H9 (cell line): ENCODE results near the gene ZIC5. TPM values are rescaled to one million over a fixed set of nuclear protein-coding genes. Genes with fewer than 3 reads are reported as not detected.

Experiments
- DNase-seq: peaks from one replicate; pipeline ENCODE4 v3.0.0-alpha.2; 2017
- H2AFZ ChIP-seq: one replicate; pipeline ENCODE4 v1.6.1; 2013; ENCODE audit warnings: mild to moderate bottlenecking, low read length, control low read depth, moderate library complexity
- H2AK5ac ChIP-seq: 2 replicates; pipeline ENCODE4 v1.6.1; 2013; ENCODE audit warnings: low read length, control low read depth, mixed read lengths; ENCODE audit not compliant: insufficient read length
- H2BK120ac ChIP-seq: one replicate; pipeline ENCODE4 v1.6.1; 2013; ENCODE audit warnings: low read depth, mild to moderate bottlenecking, low read length, control low read depth, inconsistent platforms; ENCODE audit not compliant: poor library complexity, severe bottlenecking
- H2BK12ac ChIP-seq: 2 replicates; pipeline ENCODE4 v1.6.1; 2013; ENCODE audit warnings: low read length, control low read depth, mixed read lengths, low read depth; ENCODE audit not compliant: insufficient read length
- H2BK15ac ChIP-seq: 2 replicates; pipeline ENCODE4 v1.6.1; 2013; ENCODE audit warnings: low read depth, low read length, control low read depth
- H2BK20ac ChIP-seq: one replicate; pipeline ENCODE4 v1.6.1; 2013; ENCODE audit warnings: low read depth, mild to moderate bottlenecking, low read length, control low read depth, inconsistent platforms; ENCODE audit not compliant: poor library complexity, severe bottlenecking
- H2BK5ac ChIP-seq: 2 replicates; pipeline ENCODE4 v1.6.1; 2013; ENCODE audit warnings: low read length, control low read depth, mixed read lengths; ENCODE audit not compliant: insufficient read length
- H3K14ac ChIP-seq: 2 replicates; pipeline ENCODE4 v1.6.1; 2013; ENCODE audit warnings: low read length, control low read depth; ENCODE audit not compliant: insufficient read depth
- H3K18ac ChIP-seq: 2 replicates; pipeline ENCODE4 v1.6.1; 2013; ENCODE audit warnings: low read depth, mild to moderate bottlenecking, mixed read lengths, low read length, control low read depth; ENCODE audit not compliant: insufficient read length
- H3K23ac ChIP-seq: 2 replicates; pipeline ENCODE4 v1.6.1; 2013; ENCODE audit warnings: low read length, control low read depth, mixed read lengths, low read depth; ENCODE audit not compliant: insufficient read length
- H3K23me2 ChIP-seq: 2 replicates; pipeline ENCODE4 v1.6.1; 2013; ENCODE audit warnings: low read depth, mild to moderate bottlenecking, mixed read lengths, low read length, control low read depth; ENCODE audit not compliant: insufficient read length, poor library complexity, severe bottlenecking
- H3K27ac ChIP-seq: 2 replicates; pipeline ENCODE4 v1.5.1; 2013; ENCODE audit warnings: low read length, control low read depth, mixed read lengths, low read depth; ENCODE audit not compliant: insufficient read length
- H3K27me3 ChIP-seq: 2 replicates; pipeline ENCODE4 v1.6.1; 2013; ENCODE audit warnings: low read length, control low read depth, inconsistent platforms; ENCODE audit not compliant: insufficient read depth
- H3K4ac ChIP-seq: 2 replicates; pipeline ENCODE4 v1.6.1; 2013; ENCODE audit warnings: low read depth, mild to moderate bottlenecking, control low read depth, inconsistent platforms, low read length, moderate library complexity
- H3K4me1 ChIP-seq: 2 replicates; pipeline ENCODE4 v1.6.1; 2013; ENCODE audit warnings: low read length, control low read depth, inconsistent platforms; ENCODE audit not compliant: insufficient read depth
- H3K4me2 ChIP-seq: 2 replicates; pipeline ENCODE4 v1.6.1; 2013; ENCODE audit warnings: low read length, control low read depth, mixed read lengths; ENCODE audit not compliant: insufficient read length, insufficient read depth
- H3K56ac ChIP-seq: 2 replicates; pipeline ENCODE4 v1.6.1; 2013; ENCODE audit warnings: low read depth, mild to moderate bottlenecking, mixed read lengths, low read length, control low read depth; ENCODE audit not compliant: insufficient read length
- H3K79me1 ChIP-seq: 2 replicates; pipeline ENCODE4 v1.6.1; 2013; ENCODE audit warnings: low read depth, mild to moderate bottlenecking, moderate library complexity, low read length, control low read depth, inconsistent platforms; ENCODE audit not compliant: insufficient read depth, poor library complexity, severe bottlenecking
- H3K79me2 ChIP-seq: 2 replicates; pipeline ENCODE4 v1.6.1; 2013; ENCODE audit warnings: low read length, control low read depth, inconsistent platforms; ENCODE audit not compliant: insufficient read depth
- H3K9ac ChIP-seq: 2 replicates; pipeline ENCODE4 v1.6.1; 2013; ENCODE audit warnings: low read length, control low read depth, mixed read lengths; ENCODE audit not compliant: insufficient read length; ENCODE audit errors: extremely low read depth
- H3K9me3 ChIP-seq: one replicate; pipeline ENCODE4 v1.6.1; 2013; ENCODE audit warnings: low read depth, low read length, inconsistent platforms; ENCODE audit not compliant: control insufficient read depth
- H3T11ph ChIP-seq: one replicate; pipeline ENCODE4 v1.6.1; 2013; ENCODE audit warnings: mild to moderate bottlenecking, low read length, control low read depth, inconsistent platforms
- H4K20me1 ChIP-seq: one replicate; pipeline ENCODE4 v1.6.1; 2013; ENCODE audit not compliant: control insufficient read depth, insufficient read length, insufficient read depth
- H4K5ac ChIP-seq: 2 replicates; pipeline ENCODE4 v1.6.1; 2013; ENCODE audit warnings: low read depth, mild to moderate bottlenecking, mixed read lengths, low read length, control low read depth; ENCODE audit not compliant: insufficient read length
- H4K8ac ChIP-seq: replicated peaks from 2 replicates; pipeline ENCODE4 v1.6.1; 2013; ENCODE audit warnings: low read length, control low read depth, mixed read lengths, low read depth; ENCODE audit not compliant: insufficient read length
- H4K91ac ChIP-seq: 2 replicates; pipeline ENCODE4 v1.6.1; 2013; ENCODE audit warnings: low read depth, mild to moderate bottlenecking, moderate library complexity, mixed read lengths, low read length, control low read depth; ENCODE audit not compliant: insufficient read length
- H3K27ac Mint-ChIP-seq, 3 experiments: 2 replicates in 2 of 3; 3 replicates in 1 of 3; pipeline ENCODE4 v1.8.0; 2020 to 2021; ENCODE audit warnings: mixed read lengths in 3 of 3, mild to moderate bottlenecking in 1 of 3, moderate library complexity in 1 of 3
- H3K27me3 Mint-ChIP-seq: 2 replicates; pipeline ENCODE4 v1.8.0; 2021; ENCODE audit warnings: low read depth, mild to moderate bottlenecking, moderate library complexity, mixed read lengths
- H3K36me3 Mint-ChIP-seq, 3 experiments: 2 replicates in 2 of 3; 3 replicates in 1 of 3; pipeline ENCODE4 v1.8.0; 2020 to 2021; ENCODE audit warnings: low read depth in 3 of 3, mixed read lengths in 3 of 3; ENCODE audit not compliant: insufficient read depth in 1 of 3
- H3K4me1 Mint-ChIP-seq, 2 experiments: 2 replicates each; pipeline ENCODE4 v1.8.0; 2020; ENCODE audit warnings: mixed read lengths in 2 of 2
- H3K4me3 Mint-ChIP-seq, 2 experiments: 2 replicates in 1 of 2; 3 replicates in 1 of 2; pipeline ENCODE4 v1.8.0; 2020 to 2021; ENCODE audit warnings: mild to moderate bottlenecking in 2 of 2, mixed read lengths in 2 of 2, moderate library complexity in 1 of 2
- H3K9me3 Mint-ChIP-seq, 2 experiments: 2 replicates in 1 of 2; 3 replicates in 1 of 2; pipeline ENCODE4 v1.8.0; 2020; ENCODE audit warnings: mild to moderate bottlenecking in 2 of 2, mixed read lengths in 2 of 2, moderate library complexity in 1 of 2
- WGBS: extraction: QIAGEN DNeasy Blood & Tissue Kit; methylation state at CpG from one replicate; pipeline ENCODE4 v1.1.7; 2013; ENCODE audit warnings: missing lambda C conversion rate, low lambda C conversion rate, mixed read lengths; ENCODE audit not compliant: insufficient read length; ENCODE audit errors: extremely low coverage; 5-methylcytosine and 5-hydroxymethylcytosine counted together
- total RNA-seq: library from RNA; stranded (reverse); gene quantifications from 2 replicates; pipeline ENCODE4 v1.2.1, GENCODE V29; 2021
- TF ChIP-seq, protein P1 (sequence below): fragments of 200-600 bp; sonication (generic); conservative IDR thresholded peaks from 3 replicates; pipeline ENCODE4 v1.8.0; 2021; ENCODE audit warnings: antibody characterized with exemption, mild to moderate bottlenecking

Gene ZIC5
- total RNA-seq, 1 experiment from 2014 or later: 51.9 TPM

DNA sequence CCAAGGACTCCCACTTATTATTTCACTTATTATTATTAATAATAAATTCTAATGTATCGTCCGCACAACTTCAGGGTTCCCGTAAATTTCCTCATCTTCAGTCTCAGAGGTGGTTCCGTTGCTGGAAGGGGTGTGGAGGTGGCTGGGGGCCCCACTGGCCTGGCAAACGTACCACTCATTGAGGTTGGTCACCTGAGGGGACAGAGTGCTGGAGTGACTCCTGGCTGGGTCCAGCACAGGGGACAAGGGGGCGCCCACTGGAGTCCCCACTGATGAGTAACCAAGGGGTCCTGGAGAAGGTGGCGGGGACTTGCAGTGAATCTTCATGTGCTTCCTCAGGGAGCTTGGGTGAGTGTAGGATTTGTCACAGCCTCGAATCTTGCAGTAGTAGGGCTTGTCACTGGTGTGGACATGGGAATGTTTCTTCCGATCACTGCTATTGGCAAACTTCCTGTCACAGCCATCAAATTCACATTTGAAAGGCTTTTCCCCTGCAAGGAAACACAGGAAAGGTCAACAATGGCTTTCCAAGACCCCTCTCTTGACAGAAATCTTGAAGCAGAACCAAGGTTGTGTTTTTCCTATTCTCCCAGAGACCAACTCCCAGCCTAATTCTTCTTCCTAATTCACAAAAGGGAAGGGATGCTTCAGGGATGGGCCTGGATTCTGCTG lies 6.1 kb downstream of the ZIC5 start:
- Mint-ChIP-seq H3K36me3 (peaks cover 46 to 60% (median 53%) of the 10 kb centered on the region in 3 experiments), H3K9me3 (peaks cover 9 to 12% of the 10 kb centered on the region in 2 experiments; a peak in 4 of 5 replicates), H3K4me3 (peak overlapping the region; percentile 59 to 94), H3K27ac (peak overlapping the region in 1 of 3 experiments; percentile 52; a peak in 4 of 7 replicates), H3K27me3 (peaks cover 34% of the 10 kb centered on the region), H3K4me1 (peaks cover 49 to 65% of the 10 kb centered on the region in 2 experiments)
- no peaks in the 10 kb centered on the region for H4K20me1 ChIP-seq
- H2BK120ac ChIP-seq: no peak overlapping the region
- peaks cover 20% of the 10 kb centered on the region; the same call in 1 of the 2 replicates for H3K79me2 ChIP-seq
- no peak overlapping the region for H3K18ac ChIP-seq
- H3K9me3 ChIP-seq: no peaks in the 10 kb centered on the region
- no peaks in the 10 kb centered on the region for H3K4me1 ChIP-seq
- H3K23me2 ChIP-seq: peaks cover 17% of the 10 kb centered on the region
- no peak overlapping the region for H4K91ac ChIP-seq
- no peak overlapping the region for H3K23ac ChIP-seq
- no peak overlapping the region for H3T11ph ChIP-seq
- no peak overlapping the region for H2BK5ac ChIP-seq
- DNase-seq: no peak
- H2BK15ac ChIP-seq: no peak overlapping the region
- TF ChIP-seq, protein P1, sequence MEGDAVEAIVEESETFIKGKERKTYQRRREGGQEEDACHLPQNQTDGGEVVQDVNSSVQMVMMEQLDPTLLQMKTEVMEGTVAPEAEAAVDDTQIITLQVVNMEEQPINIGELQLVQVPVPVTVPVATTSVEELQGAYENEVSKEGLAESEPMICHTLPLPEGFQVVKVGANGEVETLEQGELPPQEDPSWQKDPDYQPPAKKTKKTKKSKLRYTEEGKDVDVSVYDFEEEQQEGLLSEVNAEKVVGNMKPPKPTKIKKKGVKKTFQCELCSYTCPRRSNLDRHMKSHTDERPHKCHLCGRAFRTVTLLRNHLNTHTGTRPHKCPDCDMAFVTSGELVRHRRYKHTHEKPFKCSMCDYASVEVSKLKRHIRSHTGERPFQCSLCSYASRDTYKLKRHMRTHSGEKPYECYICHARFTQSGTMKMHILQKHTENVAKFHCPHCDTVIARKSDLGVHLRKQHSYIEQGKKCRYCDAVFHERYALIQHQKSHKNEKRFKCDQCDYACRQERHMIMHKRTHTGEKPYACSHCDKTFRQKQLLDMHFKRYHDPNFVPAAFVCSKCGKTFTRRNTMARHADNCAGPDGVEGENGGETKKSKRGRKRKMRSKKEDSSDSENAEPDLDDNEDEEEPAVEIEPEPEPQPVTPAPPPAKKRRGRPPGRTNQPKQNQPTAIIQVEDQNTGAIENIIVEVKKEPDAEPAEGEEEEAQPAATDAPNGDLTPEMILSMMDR: no peak
- peak overlapping the region; percentile 5 for H3K4me2 ChIP-seq
- no peak overlapping the region for H2BK12ac ChIP-seq
- H3K27me3 ChIP-seq: peaks cover 5% of the 10 kb centered on the region; the same call in 1 of the 2 replicates
- no peak overlapping the region for H3K27ac ChIP-seq
- H4K8ac ChIP-seq: no peak overlapping the region
- H3K9ac ChIP-seq: no peak overlapping the region
- no peaks in the 10 kb centered on the region for H3K79me1 ChIP-seq
- no peak overlapping the region for H3K14ac ChIP-seq
- H3K4ac ChIP-seq: no peak overlapping the region
- no peak overlapping the region for H2AK5ac ChIP-seq
- no peak overlapping the region for H2AFZ ChIP-seq
- no peak overlapping the region for H3K56ac ChIP-seq
- no peak overlapping the region for H4K5ac ChIP-seq
- WGBS: no CpG with 5 or more reads among the region's 9 CpGs
- H2BK20ac ChIP-seq: no peak overlapping the region
